ENCODE measurements around the gene CMYA5.
"Not testable (repeated sequence)": the region's sequence is repeated elsewhere in the genome, so short reads cannot be mapped to it uniquely, and the experiment has no call there.

Gene CMYA5

GRCh38 chr5:79774171-79774854 is 84.7 kb downstream of the CMYA5 start:
- CTCF ChIA-PET = interaction anchor here (1.3 kb wide), 1 partner anchor 70 kb away, joined by 5 read pairs; no protein-coding TSS in a partner anchor
- Histone ChIP-seq H3K36me3 (ENCODE audit: control insufficient read depth in 4 of 4, insufficient read depth in 4 of 4, low read length in 3 of 4) (no peaks in the 10 kb centered on the region), H3K27ac (ENCODE audit: insufficient read depth in 1 of 2, low read depth in 1 of 2, low read length in 2 of 2, poor library complexity in 1 of 2, severe bottlenecking in 2 of 2) (no peak overlapping the region), H3K27me3 (replicated peaks in 2 of 5; ENCODE audit: control insufficient read depth in 4 of 5, insufficient read depth in 5 of 5, low read length in 4 of 5) (no peaks in the 10 kb centered on the region), H3K4me1 (ENCODE audit: control extremely low read depth in 1 of 4, control insufficient read depth in 4 of 4, insufficient read depth in 4 of 4, low read length in 3 of 4) (peaks cover 0 to 5% (median 0%) of the 10 kb centered on the region in 4 experiments), H3K4me3 (ENCODE audit: control insufficient read depth in 1 of 7, extremely low read depth in 1 of 7, insufficient read depth in 4 of 7, low read depth in 2 of 7, low read length in 6 of 7) (no peak overlapping the region), H3K9me3 (ENCODE audit: control extremely low read depth in 1 of 5, control insufficient read depth in 4 of 5, insufficient read depth in 2 of 5, low read depth in 1 of 5, low read length in 4 of 5) (peaks cover 0 to 12% (median 6%) of the 10 kb centered on the region in 5 experiments)
- 96% methylated on average over 11 of the region's 13 CpGs for WGBS (ENCODE audit: insufficient coverage)
- POLR2A ChIA-PET = interaction anchor here (0.6 kb wide), 1 partner anchor 50 kb away, joined by 3 read pairs; no protein-coding TSS in a partner anchor
- DNase-seq = peak; percentile 7 to 13 (median 7)

DNA sequence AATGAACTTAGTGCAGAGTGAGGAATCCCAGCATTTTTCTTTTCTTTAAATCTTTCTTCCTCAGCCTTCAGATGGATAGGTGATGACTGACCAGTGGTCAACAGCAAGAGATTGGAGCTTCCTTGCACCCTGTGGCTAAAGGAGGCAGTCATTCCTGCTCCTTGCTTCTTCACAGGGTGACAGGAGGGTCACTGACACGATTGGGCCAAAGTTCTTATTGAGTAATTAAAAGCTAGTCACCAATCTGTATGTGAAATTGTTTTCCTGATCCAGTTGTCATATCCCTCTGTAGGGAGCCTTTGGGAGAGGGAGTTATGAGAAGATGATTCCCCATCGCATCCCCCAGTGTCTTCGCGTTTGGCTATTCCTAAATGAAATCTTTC is 85.2 kb downstream of the CMYA5 start:
- Histone ChIP-seq H3K27me3 (replicated peaks in 2 of 5; ENCODE audit: control insufficient read depth in 4 of 5, insufficient read depth in 5 of 5, low read length in 4 of 5) (no peaks in the 10 kb centered on the region), H3K27ac (ENCODE audit: insufficient read depth in 1 of 2, low read depth in 1 of 2, low read length in 2 of 2, poor library complexity in 1 of 2, severe bottlenecking in 2 of 2) (no peak overlapping the region), H3K4me1 (ENCODE audit: control extremely low read depth in 1 of 4, control insufficient read depth in 4 of 4, insufficient read depth in 4 of 4, low read length in 3 of 4) (peaks cover 0 to 5% (median 0%) of the 10 kb centered on the region in 4 experiments), H3K4me3 (ENCODE audit: control insufficient read depth in 1 of 7, extremely low read depth in 1 of 7, insufficient read depth in 4 of 7, low read depth in 2 of 7, low read length in 6 of 7) (no peak overlapping the region), H3K36me3 (ENCODE audit: control insufficient read depth in 4 of 4, insufficient read depth in 4 of 4, low read length in 3 of 4) (no peaks in the 10 kb centered on the region), H3K9me3 (ENCODE audit: control extremely low read depth in 1 of 5, control insufficient read depth in 4 of 5, insufficient read depth in 2 of 5, low read depth in 1 of 5, low read length in 4 of 5) (peaks cover 0 to 7% (median under 1%) of the 10 kb centered on the region in 5 experiments)
- ChIA-PET CTCF (interaction anchor here (1.3 kb wide), 1 partner anchor 71 kb away, joined by 5 read pairs; no protein-coding TSS in a partner anchor), POLR2A (interaction anchor here (0.6 kb wide), 1 partner anchor 50 kb away, joined by 3 read pairs; no protein-coding TSS in a partner anchor)
- 80% methylated on average over 1 of the region's 4 CpGs for WGBS (ENCODE audit: insufficient coverage)
- no peak for DNase-seq

DNA sequence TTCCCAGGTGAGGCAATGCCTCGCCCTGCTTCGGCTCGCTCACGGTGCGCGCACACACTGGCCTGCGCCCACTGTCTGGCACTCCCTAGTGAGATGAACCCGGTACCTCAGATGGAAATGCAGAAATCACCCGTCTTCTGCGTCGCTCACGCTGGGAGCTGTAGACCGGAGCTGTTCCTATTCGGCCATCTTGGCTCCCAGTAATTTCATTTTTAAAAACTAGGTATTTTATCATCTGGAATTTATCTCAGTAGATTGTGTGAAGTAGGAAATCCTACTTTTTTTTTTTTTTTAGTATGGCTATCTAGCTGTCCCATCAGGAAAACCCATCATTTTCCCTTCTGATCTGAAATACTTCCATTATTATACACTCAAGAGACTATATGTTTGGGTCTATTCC is 95.1 kb downstream of the CMYA5 start:
- H3K27me3 ChIP-seq (replicated peaks in 2 of 5; ENCODE audit: control insufficient read depth in 4 of 5, insufficient read depth in 5 of 5, low read length in 4 of 5); POLR2A ChIA-PET; H3K9me3 ChIP-seq (ENCODE audit: control extremely low read depth in 1 of 5, control insufficient read depth in 4 of 5, insufficient read depth in 2 of 5, low read depth in 1 of 5, low read length in 4 of 5); H3K4me1 ChIP-seq (ENCODE audit: control extremely low read depth in 1 of 4, control insufficient read depth in 4 of 4, insufficient read depth in 4 of 4, low read length in 3 of 4); CTCF ChIA-PET; H3K36me3 ChIP-seq (ENCODE audit: control insufficient read depth in 4 of 4, insufficient read depth in 4 of 4, low read length in 3 of 4); H3K27ac ChIP-seq (ENCODE audit: insufficient read depth in 1 of 2, low read depth in 1 of 2, low read length in 2 of 2, poor library complexity in 1 of 2, severe bottlenecking in 2 of 2); DNase-seq; H3K4me3 ChIP-seq (ENCODE audit: control insufficient read depth in 1 of 7, extremely low read depth in 1 of 7, insufficient read depth in 4 of 7, low read depth in 2 of 7, low read length in 6 of 7): not testable (repeated sequence)
- WGBS (ENCODE audit: insufficient coverage) = 59% methylated on average over 6 of the region's 14 CpGs

DNA sequence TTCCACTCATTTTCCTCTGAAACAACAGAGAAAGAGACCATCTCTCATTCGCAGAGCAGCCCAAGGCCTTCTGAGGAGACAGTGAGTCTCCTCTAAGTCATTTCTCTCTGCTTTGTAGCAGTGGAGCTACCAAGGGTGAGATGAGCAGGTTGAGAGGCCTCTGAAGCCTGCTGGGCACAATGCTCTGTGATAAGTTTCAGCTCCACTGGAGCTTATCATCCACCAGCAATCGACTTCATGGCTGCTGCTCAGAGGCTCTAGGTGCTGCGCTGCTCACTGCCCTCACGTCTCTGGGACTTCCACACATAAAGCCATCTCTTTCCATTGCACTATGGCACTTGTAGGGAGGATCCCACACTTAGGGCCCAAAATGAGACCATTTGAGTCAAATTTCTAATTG is 96.3 kb downstream of the CMYA5 start:
- 100% methylated on average over 3 of the region's 4 CpGs for WGBS (ENCODE audit: insufficient coverage)
- Histone ChIP-seq H3K4me3 (ENCODE audit: control insufficient read depth in 1 of 7, extremely low read depth in 1 of 7, insufficient read depth in 4 of 7, low read depth in 2 of 7, low read length in 6 of 7) (no peak overlapping the region), H3K36me3 (ENCODE audit: control insufficient read depth in 4 of 4, insufficient read depth in 4 of 4, low read length in 3 of 4) (no peaks in the 10 kb centered on the region), H3K4me1 (ENCODE audit: control extremely low read depth in 1 of 4, control insufficient read depth in 4 of 4, insufficient read depth in 4 of 4, low read length in 3 of 4) (no peaks in the 10 kb centered on the region), H3K27ac (ENCODE audit: insufficient read depth in 1 of 2, low read depth in 1 of 2, low read length in 2 of 2, poor library complexity in 1 of 2, severe bottlenecking in 2 of 2) (no peak overlapping the region), H3K9me3 (ENCODE audit: control extremely low read depth in 1 of 5, control insufficient read depth in 4 of 5, insufficient read depth in 2 of 5, low read depth in 1 of 5, low read length in 4 of 5) (peaks cover 0 to 4% (median 0%) of the 10 kb centered on the region in 5 experiments), H3K27me3 (replicated peaks in 2 of 5; ENCODE audit: control insufficient read depth in 4 of 5, insufficient read depth in 5 of 5, low read length in 4 of 5) (no peaks in the 10 kb centered on the region)
- CTCF ChIA-PET = no interaction called here
- POLR2A ChIA-PET = interaction anchor here (0.5 kb wide), 1 partner anchor 1800 kb away, joined by 3 read pairs; no protein-coding TSS in a partner anchor
- DNase-seq = no peak

GRCh38 chr5:79787448-79787847 is 97.8 kb downstream of the CMYA5 start:
- WGBS (ENCODE audit: insufficient coverage) = no CpG with 5 or more reads among the region's 1 CpG
- ChIA-PET POLR2A (no interaction called here), CTCF (no interaction called here)
- H3K27me3 ChIP-seq (replicated peaks in 2 of 5; ENCODE audit: control insufficient read depth in 4 of 5, insufficient read depth in 5 of 5, low read length in 4 of 5) = no peaks in the 10 kb centered on the region
- H3K27ac ChIP-seq (ENCODE audit: insufficient read depth in 1 of 2, low read depth in 1 of 2, low read length in 2 of 2, poor library complexity in 1 of 2, severe bottlenecking in 2 of 2) = no peak overlapping the region
- H3K4me3 ChIP-seq (ENCODE audit: control insufficient read depth in 1 of 7, extremely low read depth in 1 of 7, insufficient read depth in 4 of 7, low read depth in 2 of 7, low read length in 6 of 7) = no peak overlapping the region
- peaks cover 0 to 4% (median 0%) of the 10 kb centered on the region in 5 experiments for H3K9me3 ChIP-seq (ENCODE audit: control extremely low read depth in 1 of 5, control insufficient read depth in 4 of 5, insufficient read depth in 2 of 5, low read depth in 1 of 5, low read length in 4 of 5)
- no peaks in the 10 kb centered on the region for H3K36me3 ChIP-seq (ENCODE audit: control insufficient read depth in 4 of 4, insufficient read depth in 4 of 4, low read length in 3 of 4)
- DNase-seq = no peak
- no peaks in the 10 kb centered on the region for H3K4me1 ChIP-seq (ENCODE audit: control extremely low read depth in 1 of 4, control insufficient read depth in 4 of 4, insufficient read depth in 4 of 4, low read length in 3 of 4)

DNA sequence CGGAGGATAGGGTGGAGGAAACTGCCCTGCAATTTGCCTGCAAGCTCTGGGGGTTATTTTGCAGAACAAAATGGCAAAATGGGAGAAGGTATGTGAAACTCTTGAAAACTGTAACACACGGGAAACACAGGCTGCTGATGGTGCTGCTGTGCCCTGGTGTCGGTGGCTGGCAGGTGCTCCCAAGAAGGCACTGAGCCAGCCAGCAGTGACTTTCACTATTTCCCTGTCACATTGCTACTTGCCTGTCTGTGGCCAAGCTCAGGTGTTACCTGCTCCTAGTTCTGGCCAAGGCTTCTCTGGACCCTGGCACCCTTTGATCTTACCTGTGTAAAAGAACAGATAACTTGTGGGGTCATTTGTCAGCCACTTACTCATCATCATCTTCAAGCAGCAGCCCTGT is 102.2 kb downstream of the CMYA5 start:
- Histone ChIP-seq H3K36me3 (ENCODE audit: control insufficient read depth in 4 of 4, insufficient read depth in 4 of 4, low read length in 3 of 4) (no peaks in the 10 kb centered on the region), H3K27me3 (replicated peaks in 2 of 5; ENCODE audit: control insufficient read depth in 4 of 5, insufficient read depth in 5 of 5, low read length in 4 of 5) (no peaks in the 10 kb centered on the region), H3K4me3 (ENCODE audit: control insufficient read depth in 1 of 7, extremely low read depth in 1 of 7, insufficient read depth in 4 of 7, low read depth in 2 of 7, low read length in 6 of 7) (no peak overlapping the region), H3K27ac (ENCODE audit: insufficient read depth in 1 of 2, low read depth in 1 of 2, low read length in 2 of 2, poor library complexity in 1 of 2, severe bottlenecking in 2 of 2) (no peak overlapping the region), H3K4me1 (ENCODE audit: control extremely low read depth in 1 of 4, control insufficient read depth in 4 of 4, insufficient read depth in 4 of 4, low read length in 3 of 4) (peaks cover 0 to 9% (median 0%) of the 10 kb centered on the region in 4 experiments), H3K9me3 (ENCODE audit: control extremely low read depth in 1 of 5, control insufficient read depth in 4 of 5, insufficient read depth in 2 of 5, low read depth in 1 of 5, low read length in 4 of 5) (peaks cover 0 to 4% (median 0%) of the 10 kb centered on the region in 5 experiments)
- CTCF ChIA-PET = no interaction called here
- peak in 1 of 3 donors; percentile 6 for DNase-seq
- POLR2A ChIA-PET = no interaction called here
- WGBS (ENCODE audit: insufficient coverage) = 88% methylated on average over 3 of the region's 3 CpGs

- H3K4me3 ChIP-seq (ENCODE audit: control insufficient read depth in 1 of 7, extremely low read depth in 1 of 7, insufficient read depth in 4 of 7, low read depth in 2 of 7, low read length in 6 of 7) = no peak overlapping the region
- no peak for DNase-seq
- H3K27ac ChIP-seq (ENCODE audit: insufficient read depth in 1 of 2, low read depth in 1 of 2, low read length in 2 of 2, poor library complexity in 1 of 2, severe bottlenecking in 2 of 2) = no peak overlapping the region
- CTCF ChIA-PET = no interaction called here
- H3K9me3 ChIP-seq (ENCODE audit: control extremely low read depth in 1 of 5, control insufficient read depth in 4 of 5, insufficient read depth in 2 of 5, low read depth in 1 of 5, low read length in 4 of 5) = peaks cover 0 to 4% (median 0%) of the 10 kb centered on the region in 5 experiments
- H3K27me3 ChIP-seq (replicated peaks in 2 of 5; ENCODE audit: control insufficient read depth in 4 of 5, insufficient read depth in 5 of 5, low read length in 4 of 5) = no peaks in the 10 kb centered on the region
- H3K4me1 ChIP-seq (ENCODE audit: control extremely low read depth in 1 of 4, control insufficient read depth in 4 of 4, insufficient read depth in 4 of 4, low read length in 3 of 4) = peaks cover 0 to 9% (median 0%) of the 10 kb centered on the region in 4 experiments
- POLR2A ChIA-PET = no interaction called here
- H3K36me3 ChIP-seq (ENCODE audit: control insufficient read depth in 4 of 4, insufficient read depth in 4 of 4, low read length in 3 of 4) = no peaks in the 10 kb centered on the region
These were observed 102.8 kb downstream of the CMYA5 start for GRCh38 chr5:79792463-79792862.
